GM21723 (cell line): ENCODE measurements around the gene CNP.
"Not testable (repeated sequence)": the region's sequence is repeated elsewhere in the genome, so short reads cannot be mapped to it uniquely, and the experiment has no call there.

Source experiments
- ATAC-seq: cut with Tn5 transposase; IDR thresholded peaks from one replicate; pipeline ENCODE4 v1.9.1; 2021; ENCODE audit warnings: mild to moderate bottlenecking, moderate library complexity; ENCODE audit not compliant: unreplicated experiment

The CNP gene

GRCh38 chr17:41966463-41967140 lies at the start of gene CNP:
Gene CNP, plus strand, starts transcription at chr17:41966795. Its CDS starts 90 bp downstream, at chr17:41966885.
- ATAC-seq = peak; percentile 60

DNA sequence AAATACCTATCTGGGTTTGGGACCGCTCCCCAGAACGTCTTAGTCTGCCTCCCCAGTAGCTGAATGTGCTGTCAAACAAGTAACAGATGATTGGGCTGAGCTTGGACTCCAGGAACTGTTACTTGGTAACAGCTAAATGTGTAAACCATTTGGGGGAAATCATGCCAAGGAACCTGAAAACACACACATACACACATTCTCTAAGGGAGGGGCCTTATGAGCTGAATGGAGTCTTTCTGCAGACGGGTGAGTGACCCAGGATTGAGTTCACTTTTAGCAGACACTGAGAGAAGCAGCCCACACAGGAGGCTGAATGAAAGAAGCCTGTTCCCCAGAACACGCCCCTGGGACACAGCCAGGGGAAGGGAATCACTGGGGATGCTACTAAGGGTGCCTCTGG lies 49.4 kb upstream of the CNP start:
- ATAC-seq = no peak

DNA sequence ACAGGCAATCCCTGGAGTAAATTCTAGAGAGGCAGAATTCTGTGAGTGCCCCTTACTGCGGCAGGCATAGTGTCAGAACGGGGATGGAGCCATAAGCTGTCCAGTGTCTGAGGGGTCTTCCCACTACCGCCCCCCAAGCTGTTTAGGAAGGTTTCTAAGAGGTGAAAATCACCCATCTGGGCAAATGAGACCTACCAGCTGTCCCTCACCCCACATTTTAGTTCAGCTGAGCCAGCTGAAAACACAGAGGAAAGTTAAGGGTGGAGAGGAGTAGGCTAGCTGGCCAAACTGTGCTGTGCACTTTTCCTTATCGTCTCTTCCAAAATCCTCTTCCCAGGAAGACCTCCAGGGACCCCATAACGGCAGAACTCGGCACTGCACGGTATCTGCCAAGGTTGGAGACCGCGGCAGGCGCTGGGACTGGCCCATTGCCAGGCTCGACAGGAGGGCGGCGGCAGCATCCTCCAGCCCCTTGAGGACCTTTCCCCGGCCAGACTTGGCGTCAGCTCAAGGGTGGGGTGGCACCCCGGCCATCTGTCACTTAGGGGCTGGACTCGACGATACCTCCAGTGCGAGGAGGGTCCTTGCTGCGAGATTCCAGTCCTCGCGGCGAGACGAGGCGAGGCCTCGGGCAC lies 48.8 kb upstream of the CNP start:
- ATAC-seq = peak; percentile 23

GRCh38 chr17:41918314-41919164 lies 48.1 kb upstream of the CNP start, which contains the start of gene ACLY:
Gene ACLY, minus strand, starts transcription at chr17:41918951. Its CDS starts 5,078 bp downstream, at chr17:41913873.
- ATAC-seq = peak; percentile 83

GRCh38 chr17:41919165-41919817 lies 47.3 kb upstream of the CNP start:
- ATAC-seq = no peak

DNA sequence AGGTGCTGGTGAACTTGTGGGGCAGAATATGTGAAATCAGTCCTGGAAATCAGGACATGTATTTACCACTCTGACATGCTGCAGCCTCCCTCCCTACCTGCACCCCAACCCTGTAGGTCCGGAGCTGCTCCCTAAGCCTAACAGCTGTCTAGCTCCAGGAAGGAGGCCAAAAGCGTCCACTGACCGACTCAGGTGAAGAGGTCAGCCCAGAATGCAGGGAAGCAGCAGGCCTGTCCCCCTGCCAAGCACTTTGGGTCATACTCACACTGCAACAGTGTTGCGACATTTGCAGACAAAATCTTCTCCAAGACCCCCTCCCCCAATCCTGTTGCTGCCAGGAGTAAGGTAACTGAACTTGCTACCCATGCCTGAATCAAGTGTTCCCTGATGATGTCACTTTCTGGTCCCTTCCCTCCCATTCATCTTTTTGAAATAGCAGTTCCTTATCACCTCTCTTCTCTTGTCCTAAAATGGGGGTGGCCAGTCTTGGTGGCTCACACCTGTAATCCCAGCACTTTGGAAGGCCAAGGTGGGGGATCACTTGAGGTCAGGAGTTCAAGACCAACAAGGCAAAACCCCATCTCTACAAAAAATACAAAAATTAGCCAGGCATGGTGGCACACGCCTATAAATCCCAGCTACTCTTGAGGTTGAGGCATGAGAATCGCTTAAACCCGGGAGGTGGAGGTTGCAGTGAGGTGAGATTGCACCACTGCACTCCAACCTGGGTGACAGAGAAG lies 46.6 kb upstream of the CNP start:
- ATAC-seq = no peak

- ATAC-seq = no peak
Measured at GRCh38 chr17:41920580-41920955, 46.0 kb upstream of the CNP start.

- no peak for ATAC-seq
Measured at GRCh38 chr17:41925991-41926590, 40.5 kb upstream of the CNP start.

- ATAC-seq = no peak
Measured at GRCh38 chr17:41928693-41929251, 37.8 kb upstream of the CNP start.

GRCh38 chr17:41930009-41930832 lies 36.4 kb upstream of the CNP start, which contains the start of gene ODAD4:
Gene ODAD4, plus strand, starts transcription at chr17:41930617. Its CDS starts 107 bp downstream, at chr17:41930724.
- peak; percentile 88 for ATAC-seq

- not testable (repeated sequence) for ATAC-seq
Measured at GRCh38 chr17:41930833-41931156, 35.8 kb upstream of the CNP start.

GRCh38 chr17:41931715-41932114 lies 34.9 kb upstream of the CNP start:
- not testable (repeated sequence) for ATAC-seq

DNA sequence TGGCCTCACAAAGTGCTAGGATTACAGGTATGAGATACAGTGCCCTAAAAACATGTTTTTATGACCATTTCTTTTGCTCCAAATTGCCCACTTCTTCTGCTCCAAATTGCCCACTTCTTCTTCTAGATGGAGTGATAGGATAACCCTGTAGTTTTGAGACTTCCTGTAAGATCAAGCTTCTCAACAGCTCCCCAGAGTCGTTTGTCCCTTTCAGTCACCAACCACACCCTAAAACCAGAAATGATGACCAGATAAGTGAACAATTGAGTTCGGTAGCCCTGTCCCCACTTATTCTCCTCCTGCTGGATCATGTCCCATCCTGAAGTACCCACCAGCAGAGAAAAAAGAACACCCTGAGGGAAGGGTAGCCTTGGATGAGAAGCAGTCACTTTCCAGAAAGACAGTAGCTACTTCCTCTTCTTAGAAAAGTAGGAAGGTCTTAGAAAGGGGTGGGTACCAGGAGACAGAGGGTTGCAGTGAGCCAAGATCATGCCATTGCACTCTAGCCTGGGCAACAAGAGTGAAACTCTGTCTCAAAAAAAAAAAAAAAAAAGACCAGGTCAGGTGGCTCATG lies 33.7 kb upstream of the CNP start:
- no peak for ATAC-seq

DNA sequence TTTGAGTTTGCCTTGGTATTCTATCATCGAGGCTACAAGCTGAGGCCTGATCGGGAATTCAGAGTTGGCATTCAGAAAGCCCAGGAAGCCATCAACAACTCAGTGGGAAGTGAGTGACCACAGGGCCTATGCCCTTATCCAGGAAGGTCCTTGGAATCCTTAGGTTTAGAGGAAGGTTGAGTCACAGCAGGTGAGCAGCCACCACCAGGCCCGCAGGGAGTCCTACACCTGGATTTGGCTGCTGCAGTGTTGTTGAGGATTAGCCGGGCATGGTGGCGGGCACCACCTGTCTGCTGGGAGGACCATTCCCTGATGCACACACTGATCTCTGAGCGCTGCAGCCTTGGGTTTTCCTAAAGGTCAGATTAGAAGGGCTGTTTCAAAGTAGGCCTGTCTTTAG lies 31.0 kb upstream of the CNP start:
- ATAC-seq = no peak

DNA sequence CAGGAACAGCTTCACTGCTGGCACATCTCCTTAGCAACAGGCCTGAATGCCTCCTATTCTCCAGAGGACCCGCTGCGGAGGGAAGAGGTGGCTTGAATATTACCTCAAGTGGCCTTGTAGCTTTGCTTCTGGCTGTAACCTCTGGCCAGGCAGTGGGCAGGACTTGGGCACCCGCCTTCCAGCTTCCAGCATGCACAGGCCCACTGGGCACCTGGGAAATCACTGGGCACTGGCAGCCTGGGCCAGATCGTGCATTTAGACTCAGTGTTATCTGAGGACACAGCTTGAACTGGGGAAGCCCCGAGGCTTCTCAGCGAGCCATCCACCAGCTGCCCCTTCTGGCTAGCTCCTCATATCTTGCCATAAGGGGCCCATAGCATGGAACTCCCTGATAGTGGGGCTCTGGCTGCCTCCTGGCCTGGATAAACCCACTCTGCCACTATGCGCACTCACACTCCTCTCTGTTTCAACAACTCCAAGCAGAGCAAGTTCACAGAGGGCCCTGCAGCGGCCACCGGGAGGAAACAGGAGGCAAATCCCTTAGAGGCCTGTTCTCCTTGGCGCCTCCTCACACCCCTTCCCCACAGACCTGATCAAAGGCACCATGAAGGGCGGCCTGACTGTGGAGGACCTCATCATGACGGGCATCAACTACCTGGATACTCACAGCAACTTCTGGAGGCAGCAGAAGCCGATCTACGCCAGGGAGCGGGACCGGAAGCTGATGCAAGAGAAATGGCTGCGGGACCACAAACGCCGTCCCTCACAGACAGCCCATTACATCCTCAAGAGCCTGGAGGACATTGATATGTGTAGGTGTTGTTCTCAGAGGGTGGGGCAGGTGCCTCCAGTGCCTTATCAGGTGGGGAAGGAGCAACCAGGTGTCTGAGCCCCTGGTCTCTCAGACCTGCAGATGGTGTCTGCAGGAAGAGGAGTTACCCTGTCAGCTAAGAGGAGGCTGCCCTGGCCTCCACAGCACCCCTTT lies 28.3 kb upstream of the CNP start:
- no peak for ATAC-seq

DNA sequence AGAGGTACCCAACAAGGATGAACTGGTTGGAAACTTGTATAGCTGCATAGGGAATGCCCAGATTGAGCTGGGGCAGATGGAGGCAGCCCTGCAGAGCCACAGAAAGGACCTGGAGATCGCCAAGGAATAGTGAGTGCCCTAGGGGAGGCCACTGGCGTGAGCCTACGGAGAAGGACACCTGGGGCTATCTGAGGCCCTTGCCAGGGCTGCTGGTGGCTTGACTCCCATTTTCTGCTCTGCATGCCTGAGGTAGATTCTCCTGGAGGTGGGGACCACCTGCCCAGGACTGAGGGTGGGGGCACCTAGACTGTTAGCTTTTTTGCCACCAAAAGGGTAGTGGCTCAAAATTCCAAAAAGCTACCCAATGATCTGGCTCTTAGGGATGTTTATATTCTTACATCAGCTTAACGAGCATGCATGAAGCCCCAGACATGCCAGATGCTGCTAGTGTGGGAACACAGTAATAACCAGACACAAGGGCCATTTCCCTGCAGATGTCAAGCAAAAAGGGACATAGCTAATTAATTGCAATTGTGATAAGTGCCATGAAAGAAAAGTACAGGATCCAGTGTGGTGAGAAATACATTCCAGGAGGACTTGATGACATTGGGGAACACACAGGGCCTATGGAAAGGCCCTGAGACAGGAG lies 27.4 kb upstream of the CNP start:
- ATAC-seq = no peak

GRCh38 chr17:41939693-41940090 lies 26.9 kb upstream of the CNP start:
- ATAC-seq = no peak
